Liver (tissue), 9 donors: Measurements from ENCODE around the gene FIGNL1. TPM values are rescaled to one million over a fixed set of nuclear protein-coding genes. Genes with fewer than 3 reads are reported as not detected.

Experiments used
- DNase-seq: peaks from one replicate; pipeline ENCODE4 v3.0.0-alpha.2; 2017; ENCODE audit warnings: low spot score
- H3K27ac ChIP-seq, 2 donors: one replicate each; pipeline ENCODE4 v1.7.0; 2013; ENCODE audit warnings: inconsistent platforms in 2 of 2, low read length in 2 of 2, control low read depth in 1 of 2, low read depth in 1 of 2, mild to moderate bottlenecking in 1 of 2
- H3K27me3 ChIP-seq, 4 donors: one replicate each; pipeline versions ENCODE4 v1.6.1 to v1.7.0; 2013; ENCODE audit warnings: low read length in 3 of 4, inconsistent platforms in 1 of 4, mild to moderate bottlenecking in 1 of 4, moderate library complexity in 1 of 4; ENCODE audit not compliant: control insufficient read depth in 4 of 4, insufficient read depth in 4 of 4
- H3K36me3 ChIP-seq, 4 donors: one replicate each; pipeline versions ENCODE4 v1.6.1 to v1.7.0; 2013; ENCODE audit warnings: low read length in 3 of 4, mild to moderate bottlenecking in 3 of 4, low read depth in 1 of 4, moderate library complexity in 1 of 4; ENCODE audit not compliant: control insufficient read depth in 4 of 4, insufficient read depth in 3 of 4
- H3K4me1 ChIP-seq, 4 donors: one replicate each; pipeline versions ENCODE4 v1.6.1 to v1.7.0; 2013; ENCODE audit warnings: low read length in 3 of 4, mild to moderate bottlenecking in 3 of 4, moderate library complexity in 1 of 4; ENCODE audit not compliant: control insufficient read depth in 4 of 4, insufficient read depth in 4 of 4
- H3K4me3 ChIP-seq, 3 donors: one replicate each; pipeline versions ENCODE4 v1.6.1 to v1.7.0; 2013; ENCODE audit warnings: low read length in 3 of 3, control low read depth in 1 of 3, low read depth in 1 of 3, mild to moderate bottlenecking in 1 of 3
- H3K9ac ChIP-seq, 2 donors: one replicate each; pipeline ENCODE4 v1.7.0; 2013; ENCODE audit warnings: low read length in 2 of 2, mild to moderate bottlenecking in 2 of 2, moderate library complexity in 2 of 2, control low read depth in 1 of 2, low read depth in 1 of 2
- H3K9me3 ChIP-seq, 4 donors: one replicate each; pipeline versions ENCODE4 v1.6.1 to v1.7.0; 2013; ENCODE audit warnings: low read length in 3 of 4; ENCODE audit not compliant: control insufficient read depth in 4 of 4
- ATF3 ChIP-seq: IDR thresholded peaks from 2 replicates; pipeline ENCODE4 v1.6.1; 2016; ENCODE audit warnings: antibody characterized with exemption
- CTCF ChIP-seq: fragments of 150-350 bp; IDR thresholded peaks from 2 replicates; pipeline ENCODE4 v1.5.1; 2017; ENCODE audit warnings: improper control_type of control experiment, low read depth, low read length; ENCODE audit not compliant: missing input control
- EGR1 ChIP-seq, 2 donors: IDR thresholded peaks; 2 replicates each; pipeline ENCODE4 v1.6.1; 2016 to 2018; ENCODE audit warnings: antibody characterized with exemption in 2 of 2, low read depth in 2 of 2
- FOXA1 ChIP-seq: IDR thresholded peaks from 2 replicates; pipeline ENCODE4 v1.6.1; 2016; ENCODE audit warnings: antibody characterized with exemption
- FOXA2 ChIP-seq: IDR thresholded peaks from 2 replicates; pipeline ENCODE4 v1.6.1; 2016; ENCODE audit warnings: antibody characterized with exemption
- GABPA ChIP-seq, 2 donors: IDR thresholded peaks in 1 of 2; conservative IDR thresholded peaks in 1 of 2; 2 replicates each; pipeline ENCODE4 v1.6.1; 2016; ENCODE audit warnings: antibody characterized with exemption in 2 of 2, mild to moderate bottlenecking in 1 of 2, moderate library complexity in 1 of 2
- HNF4A ChIP-seq, 2 donors: conservative IDR thresholded peaks; 2 replicates each; pipeline ENCODE4 v1.6.1; 2016; ENCODE audit warnings: antibody characterized with exemption in 2 of 2, mild to moderate bottlenecking in 2 of 2
- HNF4G ChIP-seq: IDR thresholded peaks from 2 replicates; pipeline ENCODE4 v1.6.1; 2016; ENCODE audit warnings: antibody characterized with exemption
- JUND ChIP-seq, 2 donors: IDR thresholded peaks; 2 replicates each; pipeline ENCODE4 v1.6.1; 2016; ENCODE audit warnings: antibody characterized with exemption in 2 of 2
- MAX ChIP-seq: IDR thresholded peaks from 2 replicates; pipeline ENCODE4 v1.6.1; 2016; ENCODE audit warnings: antibody characterized with exemption
- NR2F2 ChIP-seq: IDR thresholded peaks from 2 replicates; pipeline ENCODE4 v1.6.1; 2016; ENCODE audit warnings: antibody characterized with exemption
- REST ChIP-seq: IDR thresholded peaks from 2 replicates; pipeline ENCODE4 v1.6.1; 2016; ENCODE audit warnings: antibody characterized with exemption, mild to moderate bottlenecking
- RXRA ChIP-seq, 2 donors: IDR thresholded peaks; 2 replicates each; pipeline ENCODE4 v1.6.1; 2017 to 2018; ENCODE audit warnings: antibody characterized with exemption in 2 of 2, mild to moderate bottlenecking in 1 of 2
- SP1 ChIP-seq: IDR thresholded peaks from 2 replicates; pipeline ENCODE4 v1.6.1; 2018; ENCODE audit warnings: antibody characterized with exemption, mild to moderate bottlenecking
- TAF1 ChIP-seq: conservative IDR thresholded peaks from 2 replicates; pipeline ENCODE4 v1.6.1; 2016; ENCODE audit warnings: antibody characterized with exemption, mild to moderate bottlenecking
- YY1 ChIP-seq: IDR thresholded peaks from 2 replicates; pipeline ENCODE4 v1.6.1; 2016; ENCODE audit warnings: antibody characterized with exemption, mild to moderate bottlenecking
- ZBTB33 ChIP-seq: IDR thresholded peaks from 2 replicates; pipeline ENCODE4 v1.6.1; 2016; ENCODE audit warnings: antibody characterized with exemption
- WGBS: extraction: QIAGEN DNeasy Blood & Tissue Kit; methylation state at CpG from one replicate; pipeline ENCODE4 v1.1.7; 2013; 5-methylcytosine and 5-hydroxymethylcytosine counted together
- polyA plus RNA-seq, 2 donors: library from polyadenylated mRNA; stranded (reverse) in 1 of 2; unstranded in 1 of 2; fragments of 200-250 nt in 1 of 2; fragments of >200 nt in 1 of 2; fragmentation: Nextera tagmentation in 1 of 2; extraction: Ambion mirVana in 1 of 2; gene quantifications; one replicate each; pipeline versions ENCODE4 v1.2.1 to v1.2.3, GENCODE V29; 2013 to 2015
- total RNA-seq, 2 donors: library from RNA; depleted of rRNA; stranded (reverse); fragments of >200 nt; gene quantifications; one replicate each; pipeline ENCODE4 v1.2.3, GENCODE V29; 2014
- donor health status: healthy.
- donor health status: healthy.
- donor health status: healthy.
- donor health status: healthy.
- donor health status: healthy.

The FIGNL1 gene
- total and polyA plus RNA-seq, 4 donors = 1.2 to 13.2 (median 3.3) TPM

GRCh38 chr7:50473531-50473930 lies 23.4 kb upstream of the FIGNL1 start:
- TF ChIP-seq MAX = no peak
- TF ChIP-seq SP1 = no peak
- no peak for TF ChIP-seq YY1
- TF ChIP-seq HNF4G = no peak
- no peak for TF ChIP-seq FOXA2
- no peak for TF ChIP-seq GABPA (IDR thresholded peaks at IDR 0.05 in 1 of 2, conservative IDR thresholded peaks at IDR 0.05 in 1 of 2)
- no peak for TF ChIP-seq ZBTB33
- TF ChIP-seq TAF1 = no peak
- TF ChIP-seq CTCF = no peak
- no peak for TF ChIP-seq JUND (IDR thresholded peaks at IDR 0.05)
- no peak for TF ChIP-seq RXRA (IDR thresholded peaks at IDR 0.05)
- DNase-seq = no peak
- 96% methylated on average over 4 of the region's 4 CpGs for WGBS
- Histone ChIP-seq H3K9ac (no peak overlapping the region), H3K4me3 (no peak overlapping the region), H3K4me1 (peaks cover 4 to 17% (median 10%) of the 10 kb centered on the region in 4 donors), H3K27ac (no peak overlapping the region), H3K27me3 (no peaks in the 10 kb centered on the region), H3K36me3 (peaks cover 0 to 2% (median 0%) of the 10 kb centered on the region in 4 donors), H3K9me3 (no peaks in the 10 kb centered on the region)

GRCh38 chr7:50472427-50472826 lies 22.3 kb upstream of the FIGNL1 start:
- Histone ChIP-seq H3K36me3 (peaks cover 0 to 2% (median 0%) of the 10 kb centered on the region in 4 donors), H3K9me3 (no peaks in the 10 kb centered on the region), H3K9ac (no peak overlapping the region), H3K27ac (no peak overlapping the region), H3K27me3 (no peaks in the 10 kb centered on the region), H3K4me3 (no peak overlapping the region), H3K4me1 (peaks cover 4 to 20% (median 12%) of the 10 kb centered on the region in 4 donors)
- no peak for TF ChIP-seq MAX
- no peak for TF ChIP-seq EGR1 (IDR thresholded peaks at IDR 0.05; ENCODE audit: low read depth in 2 of 2)
- no peak for TF ChIP-seq HNF4A (conservative IDR thresholded peaks at IDR 0.05)
- TF ChIP-seq TAF1 = no peak
- TF ChIP-seq YY1 = no peak
- no peak for TF ChIP-seq GABPA (IDR thresholded peaks at IDR 0.05 in 1 of 2, conservative IDR thresholded peaks at IDR 0.05 in 1 of 2)
- no peak for TF ChIP-seq ATF3
- TF ChIP-seq FOXA1 = no peak
- no peak for TF ChIP-seq JUND (IDR thresholded peaks at IDR 0.05)
- no peak for TF ChIP-seq ZBTB33
- no peak for TF ChIP-seq NR2F2
- no peak for TF ChIP-seq FOXA2
- TF ChIP-seq REST = no peak
- TF ChIP-seq SP1 = no peak
- 94% methylated on average over 7 of the region's 7 CpGs for WGBS
- no peak for DNase-seq
